ENCODE results near the gene SSH3.

SSH3 gene

GRCh38 chr11:67268081-67268961, 35.0 kb upstream of the SSH3 start:
- DNase-seq (ENCODE audit: low read depth in 2 of 2) = peak in 1 of 2 donors; percentile 30

GRCh38 chr11:67268962-67269268, 34.4 kb upstream of the SSH3 start:
- DNase-seq (ENCODE audit: low read depth in 2 of 2) = no peak

GRCh38 chr11:67269401-67270255, 33.7 kb upstream of the SSH3 start:
- no peak for DNase-seq (ENCODE audit: low read depth in 2 of 2)

GRCh38 chr11:67270256-67271204, 32.8 kb upstream of the SSH3 start:
- no peak for DNase-seq (ENCODE audit: low read depth in 2 of 2)

- no peak for DNase-seq (ENCODE audit: low read depth in 2 of 2)
Measured at GRCh38 chr11:67271205-67271540, 32.2 kb upstream of the SSH3 start.

- no peak for DNase-seq (ENCODE audit: low read depth in 2 of 2)
Measured at GRCh38 chr11:67271541-67272284, 31.6 kb upstream of the SSH3 start.

GRCh38 chr11:67272327-67273259, 30.7 kb upstream of the SSH3 start:
- no peak for DNase-seq (ENCODE audit: low read depth in 2 of 2)

- no peak for DNase-seq (ENCODE audit: low read depth in 2 of 2)
Measured at GRCh38 chr11:67273260-67273990, 29.9 kb upstream of the SSH3 start.

GRCh38 chr11:67274768-67275605, 28.3 kb upstream of the SSH3 start:
- DNase-seq (ENCODE audit: low read depth in 2 of 2) = no peak

GRCh38 chr11:67275606-67276409, 27.5 kb upstream of the SSH3 start:
- DNase-seq (ENCODE audit: low read depth in 2 of 2) = no peak

GRCh38 chr11:67276781-67277230, 26.5 kb upstream of the SSH3 start:
- DNase-seq (ENCODE audit: low read depth in 2 of 2) = no peak

GRCh38 chr11:67277231-67277961, 25.9 kb upstream of the SSH3 start:
- peak; percentile 74 to 81 for DNase-seq (ENCODE audit: low read depth in 2 of 2)

GRCh38 chr11:67278135-67278938, 25.0 kb upstream of the SSH3 start:
- DNase-seq (ENCODE audit: low read depth in 2 of 2) = no peak

GRCh38 chr11:67278939-67279588, 24.3 kb upstream of the SSH3 start:
- DNase-seq (ENCODE audit: low read depth in 2 of 2) = no peak

- DNase-seq (ENCODE audit: low read depth in 2 of 2) = no peak
Measured at GRCh38 chr11:67279589-67280340, 23.6 kb upstream of the SSH3 start.
